ENCODE measurements around the gene ZCCHC17.

GRCh38 chr1:31396633-31397351, 100.0 kb downstream of the ZCCHC17 start:
- TF ChIP-seq NFRKB (IDR thresholded peaks at IDR 0.05) (no peak), SP1 (IDR thresholded peaks at IDR 0.05) (no peak), SUZ12 (IDR thresholded peaks at IDR 0.05) (no peak), TARDBP (IDR thresholded peaks at IDR 0.05) (no peak), FOXM1 (IDR thresholded peaks at IDR 0.05; ENCODE audit: borderline replicate concordance) (no peak), PKNOX1 (IDR thresholded peaks at IDR 0.05) (no peak), FOXA1 (IDR thresholded peaks at IDR 0.05) (no peak), HDGF (IDR thresholded peaks at IDR 0.05; ENCODE audit: borderline replicate concordance) (no peak), BHLHE40 (IDR thresholded peaks at IDR 0.05; ENCODE audit: borderline replicate concordance) (no peak), LEF1 (IDR thresholded peaks at IDR 0.05; ENCODE audit: borderline replicate concordance) (no peak), ELF4 (IDR thresholded peaks at IDR 0.05) (no peak), ZNF384 (IDR thresholded peaks at IDR 0.05) (no peak)

Measured in HEK293T (cell line).